GM12878 (cell line): ENCODE data around the gene CNNM2. TPM values are rescaled to one million over a fixed set of nuclear protein-coding genes. Genes with fewer than 3 reads are reported as not detected.

Experiments used
- ATAC-seq: fragments of 200-7000 bp; cut with Tn5 transposase; 3 replicates; pipeline ENCODE4 v1.9.1; 2020; ENCODE audit warnings: mild to moderate bottlenecking, moderate library complexity
- BruUV-seq: library from RNA; stranded (reverse); fragments of 400-500 nt; replicated peaks from 2 replicates; lab custom pipeline; 2021; lab: Mats Ljungman, UMichigan
- CTCF ChIA-PET: fragments of 300-600 bp; sonication (Branson Sonifier 250); formaldehyde crosslinking; extraction: SDS; loops from one replicate; lab custom pipeline; 2021; ENCODE audit warnings: inconsistent platforms; lab: Yijun Ruan, JAX
- POLR2A ChIA-PET: fragments of 350-600 bp; formaldehyde crosslinking; extraction: SDS; loops from one replicate; lab custom pipeline; 2021; ENCODE audit warnings: inconsistent platforms; lab: Charles Lee
- RAD21 ChIA-PET: fragments of 300-600 bp; sonication (Branson Sonifier 250); formaldehyde crosslinking; loops from one replicate; lab custom pipeline; 2023; ENCODE audit warnings: antibody characterized with exemption; ENCODE audit not compliant: unreplicated experiment; lab: Charles Lee
- SMC1A ChIA-PET: fragments of 300-600 bp; sonication (Branson Sonifier 250); formaldehyde crosslinking; loops from one replicate; lab custom pipeline; 2023; ENCODE audit not compliant: unreplicated experiment, uncharacterized antibody; lab: Charles Lee
- DNase-seq: peaks from one replicate; pipeline ENCODE4 v3.0.0-alpha.2; 2011; ENCODE audit warnings: low read depth, low spot score
- FAIRE-seq: peaks from 3 replicates; lab custom pipeline; 2011; peaks lifted over from hg19 to GRCh38; lab: Jason Lieb, UNC
- H2AFZ ChIP-seq: 2 replicates; pipeline ENCODE4 v1.6.0; 2011; ENCODE audit warnings: low read depth, low read length, control low read depth; ENCODE audit not compliant: control insufficient read depth
- H3K27ac ChIP-seq: 2 replicates; pipeline ENCODE4 v1.5.1; 2011; ENCODE audit warnings: control low read depth; ENCODE audit not compliant: control insufficient read depth, insufficient read depth
- H3K27me3 ChIP-seq, 2 experiments: replicated peaks in 1 of 2; 2 replicates each; pipeline versions ENCODE4 v1.6.0 to v1.6.1; 2011; ENCODE audit warnings: low read length in 1 of 2; ENCODE audit not compliant: control insufficient read depth in 2 of 2, insufficient read depth in 2 of 2
- H3K36me3 ChIP-seq, 2 experiments: 2 replicates each; pipeline ENCODE4 v1.5.1; 2011; ENCODE audit warnings: low read length in 1 of 2; ENCODE audit not compliant: control insufficient read depth in 2 of 2, insufficient read depth in 2 of 2
- H3K4me1 ChIP-seq: 2 replicates; pipeline ENCODE4 v1.6.1; 2011; ENCODE audit warnings: mild to moderate bottlenecking, low read length, moderate library complexity, mixed read lengths; ENCODE audit not compliant: control insufficient read depth, insufficient read depth
- H3K4me2 ChIP-seq: 2 replicates; pipeline ENCODE4 v1.6.0; 2011; ENCODE audit warnings: control low read depth; ENCODE audit not compliant: control insufficient read depth, insufficient read depth
- H3K4me3 ChIP-seq: fragments of 200-600 bp; sonication (generic); 2 replicates; pipeline ENCODE4 v1.5.1; 2016
- H3K79me2 ChIP-seq: 2 replicates; pipeline ENCODE4 v1.6.0; 2011; ENCODE audit warnings: low read length; ENCODE audit not compliant: control insufficient read depth, insufficient read depth
- H3K9ac ChIP-seq: 2 replicates; pipeline ENCODE4 v1.8.0; 2011; ENCODE audit warnings: low read length, control low read depth, mixed read lengths; ENCODE audit not compliant: control insufficient read depth, insufficient read depth
- H3K9me3 ChIP-seq: replicated peaks from 3 replicates; pipeline ENCODE4 v1.5.1; 2011; ENCODE audit warnings: mild to moderate bottlenecking, low read length; ENCODE audit not compliant: control insufficient read depth, insufficient read depth
- H4K20me1 ChIP-seq: 2 replicates; pipeline ENCODE4 v1.6.0; 2011; ENCODE audit not compliant: control insufficient read depth, insufficient read depth
- ASH2L ChIP-seq: fragments of 300-600, 200-600 bp; sonication (generic); IDR thresholded peaks from 2 replicates; pipeline ENCODE4 v1.6.1; 2017; ENCODE audit warnings: low read depth, mild to moderate bottlenecking, borderline replicate concordance
- BCL3 ChIP-seq: IDR thresholded peaks from 2 replicates; pipeline ENCODE4 v1.6.1; 2011; ENCODE audit warnings: borderline replicate concordance, low read depth, mild to moderate bottlenecking, moderate library complexity, low read length; ENCODE audit not compliant: insufficient read depth, poor library complexity, severe bottlenecking
- BHLHE40 ChIP-seq, 2 experiments: fragments of 450-650 bp in 1 of 2; IDR thresholded peaks; 2 replicates each; pipeline ENCODE4 v1.6.1; 2011 to 2017; ENCODE audit warnings: low read depth in 2 of 2, borderline replicate concordance in 1 of 2, improper control_type of control experiment in 1 of 2, low read length in 1 of 2, mild to moderate bottlenecking in 1 of 2
- DPF2 ChIP-seq: fragments of 450-650 bp; IDR thresholded peaks from 2 replicates; pipeline ENCODE4 v1.6.1; 2017; ENCODE audit warnings: mild to moderate bottlenecking
- FOS ChIP-seq: IDR thresholded peaks from 3 replicates; pipeline ENCODE4 v1.6.1; 2011; ENCODE audit warnings: borderline replicate concordance; ENCODE audit not compliant: insufficient read length; ENCODE audit errors: extremely low read depth
- HDGF ChIP-seq: fragments of 450-650 bp; IDR thresholded peaks from 2 replicates; pipeline ENCODE4 v1.6.1; 2016; ENCODE audit warnings: antibody characterized with exemption
- JUNB ChIP-seq: IDR thresholded peaks from 2 replicates; pipeline ENCODE4 v1.6.1; 2016; ENCODE audit warnings: antibody characterized with exemption, mild to moderate bottlenecking
- MEF2A ChIP-seq: IDR thresholded peaks from 2 replicates; pipeline ENCODE4 v1.6.1; 2011; ENCODE audit warnings: low read depth, mild to moderate bottlenecking, low read length, moderate library complexity; ENCODE audit not compliant: insufficient read depth
- MYC ChIP-seq: IDR thresholded peaks from 2 replicates; pipeline ENCODE4 v1.6.1; 2011; ENCODE audit warnings: mild to moderate bottlenecking, low read length, moderate library complexity, inconsistent platforms; ENCODE audit not compliant: insufficient read depth, insufficient replicate concordance, insufficient read length, severe bottlenecking
- PAX5 ChIP-seq: IDR thresholded peaks from 2 replicates; pipeline ENCODE4 v1.6.1; 2011; ENCODE audit warnings: low read depth, low read length, borderline replicate concordance
- SIX5 ChIP-seq: IDR thresholded peaks from 2 replicates; pipeline ENCODE4 v1.6.1; 2011; ENCODE audit warnings: mild to moderate bottlenecking, low read depth, low read length, moderate library complexity; ENCODE audit not compliant: severe bottlenecking
- ZNF384 ChIP-seq: IDR thresholded peaks from 2 replicates; pipeline ENCODE4 v1.6.1; 2012; ENCODE audit warnings: low read depth, mild to moderate bottlenecking, low read length, improper control_type of control experiment, borderline replicate concordance
- WGBS: methylation state at CpG from one replicate; pipeline ENCODE4 v1.1.6; 2016; ENCODE audit warnings: low lambda C conversion rate; ENCODE audit not compliant: insufficient replicate concordance, insufficient coverage; ENCODE audit errors: missing lambda C conversion rate; 5-methylcytosine and 5-hydroxymethylcytosine counted together
- in situ Hi-C: fragments of 300-500 bp; cut with MboI; formaldehyde crosslinking; loops from 9 replicates; pipeline ENCODE4 v1.14.3; 2018; ENCODE audit warnings: mixed read lengths
- intact Hi-C: fragments of 100-400 bp; cut with micrococcal nuclease; formaldehyde crosslinking; loops from one replicate; pipeline ENCODE4 v1.14.2; 2022; ENCODE audit not compliant: unreplicated experiment
- polyA plus RNA-seq, 11 experiments: library from polyadenylated mRNA; depleted of rRNA in 4 of 11; unstranded in 6 of 11; stranded (reverse) in 5 of 11; fragments of >200 nt; fragmentation: Nextera tagmentation in 4 of 11; fragmentation: Illumina TruSeq in 1 of 11; extraction: Ambion mirVana in 4 of 11; extraction: Trizol in 1 of 11; gene quantifications; 1 replicate in 1 of 11; 2 replicates in 10 of 11; pipeline versions ENCODE4 v1.2.1 to v1.2.3, GENCODE V29; 2011 to 2016; ENCODE audit warnings: inconsistent platforms in 2 of 11, missing spikeins in 2 of 11, low read depth in 1 of 11
- total RNA-seq, 4 experiments: library from RNA; depleted of rRNA in 3 of 4; stranded (reverse); fragments of >200 nt in 3 of 4; fragmentation: Illumina TruSeq in 1 of 4; extraction: Trizol in 1 of 4; gene quantifications; 2 replicates each; pipeline versions ENCODE4 v1.2.1 to v1.2.3, GENCODE V29; 2013 to 2021
- TF ChIP-seq, protein P1 (sequence below): fragments of 450-650 bp; IDR thresholded peaks from 2 replicates; pipeline ENCODE4 v1.6.1; 2017; ENCODE audit warnings: mild to moderate bottlenecking, low read depth, inconsistent platforms; ENCODE audit not compliant: poor library complexity, severe bottlenecking
- TF ChIP-seq, protein P2 (sequence below), 3 experiments: IDR thresholded peaks in 2 of 3; conservative IDR thresholded peaks in 1 of 3; 2 replicates each; pipeline ENCODE4 v1.5.1; 2011; ENCODE audit warnings: low read depth in 3 of 3, low read length in 3 of 3, mild to moderate bottlenecking in 3 of 3, control low read depth in 2 of 3, moderate library complexity in 2 of 3, inconsistent platforms in 1 of 3, mixed read lengths in 1 of 3; ENCODE audit not compliant: control insufficient read depth in 2 of 3, insufficient read depth in 1 of 3; ENCODE audit errors: extremely low read depth in 1 of 3

Gene CNNM2
- total and polyA plus RNA-seq, 10 of the 15 experiments (the other 5 are each of a cell fraction or from before 2014, with no cell fraction given), result 0.18 to 7.3 (median 2.5) TPM

- TF ChIP-seq MEF2A (0 out of 2 replicates have a peak, but pooled peaks have one; percentile 7), BHLHE40 (IDR thresholded peaks at IDR 0.05; ENCODE audit: borderline replicate concordance in 1 of 2, low read depth in 2 of 2, low read length in 1 of 2) (peak in 1 of 2 experiments; percentile 6; a peak in 3 of 4 replicates), BCL3 (no peak)
- TF ChIP-seq, all 136 proteins: peak for 30
These were observed 656 bp upstream of the CNNM2 start (continued) for GRCh38 chr10:102917314-102917961.

DNA sequence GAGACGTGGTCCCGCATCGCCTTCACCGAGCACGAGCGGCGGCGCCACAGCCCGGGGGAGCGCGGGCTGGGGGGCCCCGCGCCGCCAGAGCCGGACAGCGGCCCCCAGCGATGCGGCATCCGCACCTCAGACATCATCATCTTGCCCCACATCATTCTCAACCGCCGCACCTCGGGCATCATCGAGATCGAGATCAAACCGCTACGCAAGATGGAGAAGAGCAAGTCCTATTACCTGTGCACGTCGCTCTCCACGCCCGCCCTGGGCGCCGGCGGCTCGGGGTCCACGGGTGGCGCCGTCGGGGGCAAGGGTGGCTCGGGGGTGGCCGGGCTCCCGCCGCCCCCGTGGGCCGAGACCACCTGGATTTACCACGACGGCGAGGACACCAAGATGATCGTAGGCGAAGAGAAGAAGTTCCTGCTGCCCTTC lies 737 bp downstream of the CNNM2 start:
- ATAC-seq (peak; percentile 2; the same call in 2 of the 3 replicates), DNase-seq (no peak), FAIRE-seq (no peak)
- ChIA-PET RAD21 (interaction anchor here (0.8 to 5.7 kb wide), 20 partner anchors 13 to 572 kb away, joined by 3 to 63 read pairs (median 4); partner anchors contain the start of gene NT5C2), CTCF (interaction anchor here (0.9 to 6.2 kb wide), 9 partner anchors 7 to 562 kb away, joined by 3 to 174 read pairs (median 12); partner anchors contain the start of gene RPEL1), POLR2A (interaction anchor here (1.2 to 2.4 kb wide), 3 partner anchors 139 to 151 kb away, joined by 3 to 7 read pairs (median 6); no protein-coding TSS in a partner anchor), SMC1A (interaction anchor here (0.6 to 15.0 kb wide), 10 partner anchors 17 to 533 kb away, joined by 3 to 164 read pairs (median 4); partner anchors contain the start of gene RPEL1)
- intact Hi-C loops, result loop anchor here (5.0 kb wide), 1 partner anchor 133 kb away; no protein-coding TSS in a partner anchor
- Histone ChIP-seq H3K4me2 (peak overlapping the region; percentile 99), H3K4me3 (peak overlapping the region; percentile 92), H3K27me3 (no peaks in the 10 kb centered on the region; a peak in 1 of 4 replicates), H3K27ac (peak overlapping the region; percentile 72), H4K20me1 (no peaks in the 10 kb centered on the region), H3K4me1 (peaks cover 16% of the 10 kb centered on the region), H3K36me3 (no peaks in the 10 kb centered on the region), H3K79me2 (peaks cover 4% of the 10 kb centered on the region), H3K9ac (peak overlapping the region; percentile 77), H3K9me3 (no peaks in the 10 kb centered on the region), H2AFZ (peak overlapping the region; percentile 99)
- no TSS peak for BruUV-seq
- under 1% methylated on average over 47 of the region's 49 CpGs for WGBS
- in situ Hi-C loops, result loop anchor here (5.0 kb wide), 2 partner anchors 148 to 323 kb away; no protein-coding TSS in a partner anchor
- TF ChIP-seq JUNB (no peak), PAX5 (0 out of 2 replicates have a peak, but pooled peaks have one; percentile 5), HDGF (no peak), ASH2L (no peak), ZNF384 (no peak), MYC (no peak), DPF2 (0 out of 2 replicates have a peak, but pooled peaks have one; percentile 1), FOS (no peak), SIX5 (no peak)
- TF ChIP-seq, protein P1, sequence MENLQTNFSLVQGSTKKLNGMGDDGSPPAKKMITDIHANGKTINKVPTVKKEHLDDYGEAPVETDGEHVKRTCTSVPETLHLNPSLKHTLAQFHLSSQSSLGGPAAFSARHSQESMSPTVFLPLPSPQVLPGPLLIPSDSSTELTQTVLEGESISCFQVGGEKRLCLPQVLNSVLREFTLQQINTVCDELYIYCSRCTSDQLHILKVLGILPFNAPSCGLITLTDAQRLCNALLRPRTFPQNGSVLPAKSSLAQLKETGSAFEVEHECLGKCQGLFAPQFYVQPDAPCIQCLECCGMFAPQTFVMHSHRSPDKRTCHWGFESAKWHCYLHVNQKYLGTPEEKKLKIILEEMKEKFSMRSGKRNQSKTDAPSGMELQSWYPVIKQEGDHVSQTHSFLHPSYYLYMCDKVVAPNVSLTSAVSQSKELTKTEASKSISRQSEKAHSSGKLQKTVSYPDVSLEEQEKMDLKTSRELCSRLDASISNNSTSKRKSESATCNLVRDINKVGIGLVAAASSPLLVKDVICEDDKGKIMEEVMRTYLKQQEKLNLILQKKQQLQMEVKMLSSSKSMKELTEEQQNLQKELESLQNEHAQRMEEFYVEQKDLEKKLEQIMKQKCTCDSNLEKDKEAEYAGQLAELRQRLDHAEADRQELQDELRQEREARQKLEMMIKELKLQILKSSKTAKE, result no peak
- TF ChIP-seq, protein P2, sequence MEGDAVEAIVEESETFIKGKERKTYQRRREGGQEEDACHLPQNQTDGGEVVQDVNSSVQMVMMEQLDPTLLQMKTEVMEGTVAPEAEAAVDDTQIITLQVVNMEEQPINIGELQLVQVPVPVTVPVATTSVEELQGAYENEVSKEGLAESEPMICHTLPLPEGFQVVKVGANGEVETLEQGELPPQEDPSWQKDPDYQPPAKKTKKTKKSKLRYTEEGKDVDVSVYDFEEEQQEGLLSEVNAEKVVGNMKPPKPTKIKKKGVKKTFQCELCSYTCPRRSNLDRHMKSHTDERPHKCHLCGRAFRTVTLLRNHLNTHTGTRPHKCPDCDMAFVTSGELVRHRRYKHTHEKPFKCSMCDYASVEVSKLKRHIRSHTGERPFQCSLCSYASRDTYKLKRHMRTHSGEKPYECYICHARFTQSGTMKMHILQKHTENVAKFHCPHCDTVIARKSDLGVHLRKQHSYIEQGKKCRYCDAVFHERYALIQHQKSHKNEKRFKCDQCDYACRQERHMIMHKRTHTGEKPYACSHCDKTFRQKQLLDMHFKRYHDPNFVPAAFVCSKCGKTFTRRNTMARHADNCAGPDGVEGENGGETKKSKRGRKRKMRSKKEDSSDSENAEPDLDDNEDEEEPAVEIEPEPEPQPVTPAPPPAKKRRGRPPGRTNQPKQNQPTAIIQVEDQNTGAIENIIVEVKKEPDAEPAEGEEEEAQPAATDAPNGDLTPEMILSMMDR (IDR thresholded peaks at IDR 0.05 in 2 of 3, conservative IDR thresholded peaks at IDR 0.05 in 1 of 3; ENCODE audit: control insufficient read depth in 2 of 3, extremely low read depth in 1 of 3, insufficient read depth in 1 of 3, low read depth in 3 of 3, low read length in 3 of 3), result peak in 1 of 3 experiments; percentile 12; a peak in 2 of 6 replicates
